ENCODE measurements around the gene CEP112.

GRCh38 chr17:65729207-65729606 is 462.7 kb downstream of the CEP112 start:
- TF ChIP-seq KLF16 (IDR thresholded peaks at IDR 0.05) (no peak), SNRNP70 (optimal IDR thresholded peaks at IDR 0.05; ENCODE audit: low read depth, low read length) (no peak), ZNF217 (CRISPR knock-in tag; IDR thresholded peaks at IDR 0.05) (no peak), RFX5 (IDR thresholded peaks at IDR 0.05; ENCODE audit: low read depth, low read length) (no peak), ZC3H8 (IDR thresholded peaks at IDR 0.05) (no peak), PHB2 (IDR thresholded peaks at IDR 0.05; ENCODE audit: low read depth) (no peak), CHD1 (IDR thresholded peaks at IDR 0.05; ENCODE audit: low read length) (no peak), ZNF444 (CRISPR knock-in tag; IDR thresholded peaks at IDR 0.05) (no peak), ZFP36 (IDR thresholded peaks at IDR 0.05; ENCODE audit: low read depth, low read length, partially characterized antibody) (no peak), POLR2A (conservative IDR thresholded peaks at IDR 0.05) (no peak), CTCF (IDR thresholded peaks at IDR 0.05 in 2 of 3, conservative IDR thresholded peaks at IDR 0.05 in 1 of 3; ENCODE audit: insufficient read depth in 2 of 3, low read depth in 1 of 3, low read length in 3 of 3) (no peak), ZNF699 (CRISPR knock-in tag; IDR thresholded peaks at IDR 0.05; ENCODE audit: insufficient replicate concordance) (no peak)
